GM21447 (cell line): ENCODE data around the gene ZNF827.

ENCODE experiments used
- ATAC-seq: cut with Tn5 transposase; IDR thresholded peaks from one replicate; pipeline ENCODE4 v1.9.1; 2021; ENCODE audit not compliant: unreplicated experiment

ZNF827 gene

DNA sequence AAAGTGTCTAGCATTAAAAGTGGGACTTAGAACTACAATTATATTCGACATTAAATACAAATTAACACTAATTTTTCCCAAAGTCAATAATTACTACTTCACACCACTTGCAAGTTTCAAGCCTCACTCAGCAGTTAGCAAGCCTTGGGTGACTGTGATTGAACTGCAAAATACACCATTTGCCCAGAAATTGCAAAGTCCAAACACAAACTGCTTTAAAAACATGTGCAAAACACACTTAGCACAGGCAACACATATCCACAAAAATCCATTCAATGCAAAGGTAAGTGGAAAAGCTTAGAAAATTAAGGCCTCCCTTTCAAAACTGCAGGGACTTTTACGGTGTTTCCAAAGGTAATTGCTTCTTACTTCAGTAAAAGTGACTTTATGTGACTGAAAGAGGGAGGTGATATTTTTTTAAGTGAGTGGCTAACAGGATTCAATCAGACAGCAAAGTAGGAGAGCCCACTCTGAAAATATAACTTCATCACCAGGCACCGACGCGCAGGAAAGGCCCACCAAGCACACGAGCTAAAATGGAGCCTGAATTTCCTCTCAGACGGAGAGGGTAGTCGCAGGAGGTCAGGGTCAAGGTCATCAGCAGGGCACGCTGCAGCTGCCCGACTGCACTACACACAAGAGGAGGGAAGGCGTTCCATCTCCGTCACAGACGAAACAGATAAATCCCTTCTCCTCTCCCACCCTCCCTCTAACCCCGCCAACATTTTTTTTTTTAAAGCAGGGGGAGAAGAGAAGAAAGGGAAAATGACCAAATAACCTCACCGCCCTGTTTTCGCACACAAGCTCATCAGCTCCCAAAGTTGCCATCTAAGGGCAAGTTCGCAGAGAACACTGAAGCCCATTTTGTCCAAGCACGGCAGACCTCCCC, 3.1 kb downstream of the ZNF827 start:
- ATAC-seq = peak; percentile 32

- ATAC-seq = no peak
Observed at GRCh38 chr4:145934434-145935047, 4.1 kb downstream of the ZNF827 start.

DNA sequence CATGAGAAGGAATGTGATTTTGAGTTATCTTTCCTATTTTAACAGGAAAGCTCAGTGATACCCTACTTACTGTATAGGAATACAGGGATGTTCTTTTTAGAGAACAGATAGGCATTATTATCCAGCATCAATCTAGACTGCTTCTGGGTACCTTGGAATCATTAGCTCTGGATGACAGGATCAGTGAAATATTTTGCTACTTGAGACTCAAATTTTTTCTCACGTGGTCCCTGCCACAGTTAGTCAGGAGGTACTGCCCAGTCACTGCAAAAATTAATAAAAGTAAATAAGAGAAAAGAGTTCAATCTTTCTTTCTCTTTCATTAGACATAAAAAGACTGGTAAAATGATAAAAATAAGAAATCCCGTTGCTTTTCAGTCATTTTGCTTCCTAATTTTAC, 5.5 kb downstream of the ZNF827 start:
- no peak for ATAC-seq

DNA sequence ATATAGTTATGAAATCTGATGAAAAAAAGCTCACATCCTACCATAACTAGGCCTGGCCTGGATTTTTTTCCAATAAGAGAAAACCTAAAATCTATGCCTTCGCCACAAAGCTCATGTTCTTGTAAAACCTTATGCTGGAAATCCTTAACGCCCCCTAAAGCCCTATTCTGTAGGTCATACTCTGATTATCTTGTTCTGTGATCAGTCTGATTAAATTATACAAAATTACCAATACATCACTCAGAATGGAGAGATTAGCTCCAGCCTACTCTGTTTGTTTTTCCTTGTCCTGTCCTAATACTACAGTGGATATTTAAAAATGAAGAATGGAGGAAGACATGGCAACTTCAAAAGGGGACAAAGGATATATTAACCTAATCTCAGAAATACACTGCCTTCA, 7.2 kb downstream of the ZNF827 start:
- no peak for ATAC-seq

DNA sequence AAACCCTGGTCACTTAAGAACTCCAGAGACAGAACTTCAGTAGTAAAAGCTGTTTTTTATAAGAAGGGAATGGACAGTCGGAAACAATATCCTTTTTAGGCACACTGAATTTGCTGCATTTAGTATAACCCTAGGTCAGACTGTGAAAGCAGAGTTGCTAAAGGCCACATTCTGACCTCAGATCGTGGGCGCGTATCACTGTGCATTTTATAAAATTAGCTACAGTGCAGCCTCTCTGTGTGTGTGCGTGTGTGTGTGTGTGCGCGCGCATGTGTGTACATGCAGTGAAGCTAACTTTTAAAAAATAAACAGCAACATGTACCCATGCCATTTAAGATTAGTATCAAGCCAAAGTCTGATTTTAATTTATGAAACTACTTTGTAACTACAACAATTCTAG, 8.0 kb downstream of the ZNF827 start:
- no peak for ATAC-seq

DNA sequence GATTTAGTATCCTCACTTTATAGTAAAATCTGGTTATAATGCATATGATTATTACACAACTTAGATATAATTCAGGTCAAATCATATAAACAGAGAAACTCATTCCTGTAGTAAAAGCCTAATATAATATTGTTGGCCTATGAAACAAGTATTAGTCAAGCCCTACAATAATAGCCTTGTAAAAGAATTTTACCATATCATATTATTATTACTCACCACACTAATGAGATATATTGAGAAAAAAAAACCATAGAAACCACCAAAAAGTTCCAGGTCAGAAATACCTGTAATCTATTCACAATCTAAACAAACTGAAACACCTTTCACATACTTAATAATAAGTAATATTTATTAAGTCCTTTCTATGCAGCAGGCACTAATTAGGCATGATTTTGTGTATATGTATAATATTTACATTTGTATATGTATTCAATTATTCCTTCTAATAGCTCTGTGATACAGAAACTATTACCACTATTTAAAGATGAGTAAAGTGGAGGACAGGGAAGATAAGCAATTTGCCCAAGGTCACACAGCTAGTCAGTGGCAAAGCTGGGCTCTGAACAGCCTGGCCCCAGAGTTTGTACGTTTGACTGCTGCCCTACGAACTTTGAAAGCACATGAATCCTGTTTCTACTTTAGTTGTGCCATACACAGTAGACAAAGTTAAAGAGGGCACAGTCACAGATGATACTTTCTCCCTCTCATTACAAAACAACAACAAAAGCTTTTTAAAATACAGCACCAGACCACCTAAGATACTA, 9.0 kb downstream of the ZNF827 start:
- no peak for ATAC-seq

DNA sequence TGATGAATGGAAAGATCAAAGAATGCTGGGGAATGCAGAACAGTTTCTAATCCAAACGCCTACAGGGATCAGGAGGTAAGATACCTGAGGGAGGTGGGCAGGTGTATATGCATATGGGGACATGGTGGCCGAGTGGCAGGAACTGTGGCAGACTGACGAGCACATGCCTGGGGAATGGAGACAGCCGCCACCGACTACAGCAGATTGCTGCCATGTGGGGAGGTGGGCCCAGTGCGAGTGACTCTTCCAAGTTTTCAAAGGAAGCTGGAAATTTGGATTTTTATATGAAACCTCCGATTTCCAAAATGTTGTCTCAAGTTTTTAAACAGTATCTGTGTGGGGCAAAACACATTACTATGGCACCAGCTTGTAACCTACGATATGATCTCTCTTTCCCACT, 9.9 kb downstream of the ZNF827 start:
- ATAC-seq = no peak

DNA sequence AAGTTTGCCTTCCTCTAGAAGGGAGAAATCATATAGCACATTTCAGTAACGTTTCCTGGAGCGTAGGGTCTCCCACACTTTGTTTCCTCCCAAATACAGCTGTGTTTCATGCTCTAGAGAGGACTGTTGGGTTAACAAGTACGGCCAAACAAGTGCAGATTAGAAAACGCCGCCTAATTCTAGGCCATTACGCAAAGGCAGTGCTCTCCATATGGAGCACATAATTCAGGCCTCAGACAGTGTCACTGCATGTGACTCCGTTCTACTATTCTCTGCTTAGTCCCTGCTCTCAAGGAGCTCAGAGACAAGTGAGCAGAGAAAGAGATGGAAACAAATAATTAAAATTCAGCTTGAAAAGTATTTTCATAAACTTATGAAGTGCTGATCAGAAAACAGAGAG, 11.6 kb downstream of the ZNF827 start:
- no peak for ATAC-seq

DNA sequence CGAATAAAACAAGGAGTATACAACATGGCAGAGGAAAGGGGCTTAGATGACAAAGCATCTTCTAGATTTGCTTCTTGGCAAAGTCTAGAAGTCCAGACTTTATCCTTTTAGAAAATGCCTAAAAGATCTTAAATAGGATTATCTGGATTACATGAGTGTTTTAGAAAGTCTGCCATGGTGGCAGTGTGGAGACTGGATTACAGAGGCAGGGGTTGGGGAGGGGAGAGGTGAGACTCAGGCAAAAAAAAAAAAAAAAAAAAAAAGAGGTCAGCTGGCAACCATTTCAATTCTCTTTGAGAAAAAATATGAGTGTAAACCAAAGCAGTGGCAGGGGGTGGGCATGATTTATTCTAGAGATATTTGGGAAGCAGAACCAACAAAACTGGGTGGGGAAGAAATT, 17.4 kb downstream of the ZNF827 start:
- no peak for ATAC-seq

DNA sequence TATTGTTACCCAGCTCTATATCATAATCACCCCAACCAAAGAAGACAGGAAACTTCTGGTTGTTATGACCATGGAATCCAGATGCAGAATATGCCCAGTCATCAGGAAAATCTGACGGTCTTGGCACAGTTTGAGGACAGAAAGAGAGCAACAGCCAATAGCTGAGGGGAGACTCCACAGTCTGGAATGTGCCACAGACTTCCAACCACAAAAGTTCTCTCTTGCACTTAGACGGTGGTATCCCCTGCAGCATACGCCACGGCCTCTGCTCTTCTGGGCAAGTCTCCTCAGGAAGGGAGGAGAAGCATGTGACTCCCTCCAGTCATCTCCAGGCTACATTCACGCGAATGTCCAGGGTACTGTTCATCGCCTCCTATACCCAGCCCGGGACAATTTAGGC, 18.4 kb downstream of the ZNF827 start:
- no peak for ATAC-seq

DNA sequence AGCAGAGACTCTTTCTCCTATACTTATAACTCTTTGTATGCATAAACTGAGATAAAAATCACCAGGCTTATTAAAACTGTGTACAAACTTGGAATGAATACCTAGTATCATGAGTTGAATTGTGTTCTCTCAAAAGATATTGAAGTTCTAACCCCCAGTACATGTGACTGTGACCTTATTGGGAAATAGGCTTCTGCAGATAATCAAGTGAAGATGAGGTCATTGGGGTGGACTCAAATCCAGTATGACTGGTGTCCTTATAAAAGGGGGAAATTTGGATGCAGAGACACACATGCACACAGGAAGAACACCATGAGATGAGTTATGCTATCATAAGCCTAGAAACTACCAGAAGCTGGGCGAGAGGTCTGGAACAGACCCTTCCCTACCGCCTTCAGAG, 26.2 kb downstream of the ZNF827 start:
- no peak for ATAC-seq

DNA sequence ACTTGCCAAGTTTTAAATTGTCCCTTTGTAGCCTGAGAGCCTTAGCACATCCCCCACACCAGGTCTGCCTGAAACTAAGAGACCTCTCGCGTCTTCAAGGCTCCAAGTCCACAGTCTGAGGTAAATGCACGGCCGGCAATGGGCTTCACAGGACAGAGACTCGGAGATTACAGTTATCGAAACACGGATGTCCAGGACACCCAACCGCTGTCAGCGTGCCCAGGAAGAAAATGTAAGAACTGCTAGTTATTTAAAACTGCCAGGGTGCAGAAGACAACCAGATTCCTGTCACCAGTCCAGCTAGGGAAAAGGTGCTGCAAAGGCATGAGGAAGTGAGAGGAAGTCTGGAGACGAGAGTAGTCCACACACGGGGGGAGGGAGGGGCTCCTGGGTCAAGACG, 28.9 kb downstream of the ZNF827 start:
- ATAC-seq = peak; percentile 44

GRCh38 chr4:145909281-145909715, 29.3 kb downstream of the ZNF827 start:
- ATAC-seq = peak; percentile 87

GRCh38 chr4:145907812-145908211, 30.8 kb downstream of the ZNF827 start:
- no peak for ATAC-seq

GRCh38 chr4:145907390-145907789, 31.2 kb downstream of the ZNF827 start:
- ATAC-seq = no peak

DNA sequence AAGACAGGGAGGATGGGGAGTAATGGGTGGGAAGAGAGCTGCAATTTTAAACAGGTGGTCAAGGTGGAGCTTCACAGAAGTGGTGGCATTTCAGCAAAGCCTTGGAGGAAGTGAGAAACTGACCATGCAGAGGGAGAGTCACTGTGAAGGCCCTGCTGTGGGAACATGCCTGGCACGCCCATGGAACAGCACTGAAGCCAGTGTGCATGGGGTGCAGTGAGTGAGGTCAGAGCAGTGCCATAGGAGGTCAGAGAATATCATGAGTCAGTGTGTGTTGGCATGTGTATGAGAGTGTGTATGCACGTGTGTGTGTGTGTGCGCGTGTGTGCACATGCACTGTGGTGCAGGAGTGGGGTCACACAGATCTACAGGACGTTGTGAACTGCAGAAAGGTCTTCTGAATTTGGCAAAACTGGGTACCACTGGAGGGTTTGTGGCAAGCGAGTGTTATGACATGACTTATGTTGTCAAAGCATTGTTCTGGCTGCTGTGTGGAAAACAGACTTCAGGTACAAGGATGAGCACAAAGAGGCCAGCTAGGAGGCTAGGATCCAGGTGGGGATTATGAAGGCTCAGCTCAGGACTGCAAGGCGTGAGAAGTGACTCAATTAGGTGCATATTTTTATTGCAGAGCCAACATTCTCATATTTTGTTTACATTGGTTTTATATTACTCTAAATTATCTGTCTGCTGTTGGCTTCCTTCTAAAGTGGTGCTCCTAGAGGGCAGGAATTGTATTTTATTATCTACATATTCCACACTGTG, 34.0 kb downstream of the ZNF827 start:
- ATAC-seq = no peak

- no peak for ATAC-seq
Observed at GRCh38 chr4:145902522-145902921, 36.1 kb downstream of the ZNF827 start.

DNA sequence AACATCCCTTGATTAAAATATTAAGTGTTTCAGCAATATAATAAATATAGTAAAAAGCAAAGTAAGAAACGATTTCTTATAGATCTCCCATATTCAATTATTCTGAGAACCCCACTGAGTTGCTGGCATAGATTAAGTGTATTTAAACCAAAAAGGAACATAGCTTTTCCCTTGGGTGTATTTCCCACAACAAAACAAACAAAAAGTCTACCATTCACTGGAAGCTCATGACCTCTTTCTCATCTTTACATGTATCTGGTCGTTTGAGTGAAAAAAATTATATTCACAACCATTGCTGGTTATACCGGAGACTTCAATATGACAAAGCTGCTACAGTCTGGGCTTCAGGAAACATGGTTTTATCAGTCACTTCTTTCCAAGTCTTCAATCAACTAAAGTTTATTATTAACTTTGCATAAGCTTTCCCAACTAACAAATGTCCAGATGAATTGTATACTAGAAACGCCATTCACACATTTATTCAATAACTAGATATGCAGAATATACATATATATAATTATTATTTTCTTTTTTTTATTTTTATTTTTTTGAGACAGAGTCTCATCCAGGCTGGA, 38.6 kb downstream of the ZNF827 start:
- ATAC-seq = no peak

- no peak for ATAC-seq
Observed at GRCh38 chr4:145898926-145899531, 39.6 kb downstream of the ZNF827 start.

GRCh38 chr4:145898466-145898865, 40.2 kb downstream of the ZNF827 start:
- no peak for ATAC-seq
